ENCODE data around the gene MAPT.
A peak's percentile ranks its signal among the peaks of the same experiment; 100 is the strongest.

Gene MAPT

DNA sequence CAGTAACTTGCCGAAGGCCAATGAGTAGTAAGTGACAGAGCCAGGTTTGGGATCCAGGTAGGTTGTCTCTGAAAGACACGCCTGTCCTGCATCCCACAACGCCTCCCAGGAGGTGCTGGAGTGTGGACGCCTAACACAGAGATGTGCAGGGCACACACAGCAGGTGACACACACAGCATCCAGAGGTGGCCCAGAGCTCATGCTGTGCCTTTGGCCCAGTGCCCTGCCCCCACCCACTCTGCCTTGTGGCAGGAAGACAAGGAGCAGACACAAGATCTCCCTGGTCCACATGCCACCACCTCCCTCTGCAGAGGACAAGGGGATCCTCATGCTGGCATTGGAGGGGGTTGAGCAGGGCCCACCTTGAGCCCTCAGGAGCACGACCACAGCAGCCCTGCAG is 90.0 kb downstream of the MAPT start:
- no peak for DNase-seq (ENCODE audit: extremely low read depth, insufficient read length)
- TF ChIP-seq CTCF (IDR thresholded peaks at IDR 0.05; ENCODE audit: insufficient read depth, low read length, poor library complexity, severe bottlenecking): no peak
- Histone ChIP-seq H3K36me3 (ENCODE audit: control insufficient read depth, insufficient read depth, low read length) (no peaks in the 10 kb centered on the region), H3K27me3 (replicated peaks; ENCODE audit: control insufficient read depth, insufficient read depth, low read length) (peaks cover 1% of the 10 kb centered on the region; the same call in 1 of the 2 replicates), H3K4me3 (replicated peaks; ENCODE audit: low read depth, low read length) (no peak overlapping the region)

GRCh38 chr17:45985447-45985846 is 91.1 kb downstream of the MAPT start:
- H3K4me3 ChIP-seq (replicated peaks; ENCODE audit: low read depth, low read length): no peak overlapping the region
- TF ChIP-seq CTCF (IDR thresholded peaks at IDR 0.05; ENCODE audit: insufficient read depth, low read length, poor library complexity, severe bottlenecking): no peak
- peaks cover 1% of the 10 kb centered on the region; the same call in 1 of the 2 replicates for H3K27me3 ChIP-seq (replicated peaks; ENCODE audit: control insufficient read depth, insufficient read depth, low read length)
- no peaks in the 10 kb centered on the region for H3K36me3 ChIP-seq (ENCODE audit: control insufficient read depth, insufficient read depth, low read length)
- no peak for DNase-seq (ENCODE audit: extremely low read depth, insufficient read length)

DNA sequence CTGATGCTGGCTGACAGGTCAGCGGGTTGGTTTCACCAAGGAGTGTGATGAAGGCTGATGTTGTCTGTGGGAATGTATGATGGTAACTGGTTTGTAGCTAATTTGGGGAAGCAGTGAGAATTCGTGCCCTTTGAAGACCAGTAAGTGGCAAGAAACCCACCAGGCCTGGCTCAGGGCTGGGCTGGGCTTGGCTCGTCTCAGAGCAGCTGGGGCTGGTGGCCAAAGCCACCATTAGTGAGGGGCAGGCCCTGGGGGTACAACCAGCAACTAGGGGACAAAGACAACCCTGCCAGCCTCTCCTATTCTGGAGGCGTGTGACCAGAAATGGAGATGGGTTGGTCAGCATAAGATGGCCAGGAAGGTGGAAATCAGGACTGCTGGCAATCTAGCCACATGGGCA is 91.7 kb downstream of the MAPT start:
- Histone ChIP-seq H3K36me3 (ENCODE audit: control insufficient read depth, insufficient read depth, low read length) (no peaks in the 10 kb centered on the region), H3K4me3 (replicated peaks; ENCODE audit: low read depth, low read length) (no peak overlapping the region), H3K27me3 (replicated peaks; ENCODE audit: control insufficient read depth, insufficient read depth, low read length) (peaks cover 1% of the 10 kb centered on the region; the same call in 1 of the 2 replicates)
- no peak for TF ChIP-seq CTCF (IDR thresholded peaks at IDR 0.05; ENCODE audit: insufficient read depth, low read length, poor library complexity, severe bottlenecking)
- DNase-seq (ENCODE audit: extremely low read depth, insufficient read length): no peak

DNA sequence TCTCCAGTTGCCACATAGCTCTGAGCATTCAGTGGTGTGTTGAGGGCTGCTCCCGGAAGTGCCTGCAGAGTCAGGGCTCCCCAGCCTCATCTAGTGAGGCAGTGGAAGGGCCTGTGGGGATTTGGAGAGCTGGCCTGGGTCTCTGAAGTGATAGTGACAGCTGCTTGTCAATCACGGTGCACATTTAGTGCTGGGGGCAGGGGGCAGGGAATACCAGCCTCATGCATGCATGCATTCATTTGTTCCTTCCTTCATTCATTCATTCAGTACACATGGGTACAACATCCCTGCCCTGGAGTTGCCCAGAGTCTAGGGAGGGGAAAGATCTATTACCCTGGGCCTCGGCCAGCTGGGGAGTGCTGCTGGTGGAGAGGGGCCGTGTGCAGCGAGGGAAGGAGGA is 93.4 kb downstream of the MAPT start:
- Histone ChIP-seq H3K36me3 (ENCODE audit: control insufficient read depth, insufficient read depth, low read length) (no peaks in the 10 kb centered on the region), H3K27me3 (replicated peaks; ENCODE audit: control insufficient read depth, insufficient read depth, low read length) (no peaks in the 10 kb centered on the region; the same call in 1 of the 2 replicates), H3K4me3 (replicated peaks; ENCODE audit: low read depth, low read length) (no peak overlapping the region)
- TF ChIP-seq CTCF (IDR thresholded peaks at IDR 0.05; ENCODE audit: insufficient read depth, low read length, poor library complexity, severe bottlenecking): no peak
- no peak for DNase-seq (ENCODE audit: extremely low read depth, insufficient read length)

DNA sequence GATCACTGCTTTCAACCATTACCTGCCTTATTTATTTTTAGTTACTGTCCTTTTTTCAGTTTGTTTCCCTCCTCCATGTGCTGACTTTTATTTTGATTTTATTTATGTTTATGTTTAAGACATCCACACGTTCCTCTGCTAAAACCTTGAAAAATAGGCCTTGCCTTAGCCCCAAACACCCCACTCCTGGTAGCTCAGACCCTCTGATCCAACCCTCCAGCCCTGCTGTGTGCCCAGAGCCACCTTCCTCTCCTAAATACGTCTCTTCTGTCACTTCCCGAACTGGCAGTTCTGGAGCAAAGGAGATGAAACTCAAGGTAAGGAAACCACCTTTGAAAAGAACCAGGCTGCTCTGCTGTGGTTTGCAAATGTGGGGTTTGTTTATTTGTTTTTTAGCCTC is 95.4 kb downstream of the MAPT start:
- DNase-seq (ENCODE audit: extremely low read depth, insufficient read length): no peak
- H3K36me3 ChIP-seq (ENCODE audit: control insufficient read depth, insufficient read depth, low read length): no peaks in the 10 kb centered on the region
- no peaks in the 10 kb centered on the region; the same call in 1 of the 2 replicates for H3K27me3 ChIP-seq (replicated peaks; ENCODE audit: control insufficient read depth, insufficient read depth, low read length)
- no peak for TF ChIP-seq CTCF (IDR thresholded peaks at IDR 0.05; ENCODE audit: insufficient read depth, low read length, poor library complexity, severe bottlenecking)
- no peak overlapping the region for H3K4me3 ChIP-seq (replicated peaks; ENCODE audit: low read depth, low read length)

DNA sequence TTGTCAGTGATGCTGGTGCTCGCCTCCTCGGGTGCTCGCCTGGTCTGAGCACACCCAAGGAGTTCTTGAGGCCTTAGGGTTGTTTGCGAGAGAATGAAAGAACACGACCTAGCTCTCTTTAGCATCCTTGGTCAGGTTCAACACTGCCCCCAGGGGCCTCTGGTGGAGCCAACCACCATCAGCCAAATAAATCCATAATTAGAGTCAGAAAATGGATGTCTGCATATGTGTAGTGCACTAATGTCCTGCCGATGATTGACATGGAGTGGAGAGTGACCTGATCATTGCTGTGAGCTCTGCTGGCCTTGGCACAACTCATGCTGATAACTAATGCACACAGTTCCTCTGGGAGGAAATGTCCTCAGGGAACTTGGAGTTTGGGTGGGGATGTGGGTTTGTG is 96.5 kb downstream of the MAPT start:
- TF ChIP-seq CTCF (IDR thresholded peaks at IDR 0.05; ENCODE audit: insufficient read depth, low read length, poor library complexity, severe bottlenecking): peak; percentile 18

More for the DNA sequence above, 96.5 kb downstream of the MAPT start:
- Histone ChIP-seq H3K27me3 (replicated peaks; ENCODE audit: control insufficient read depth, insufficient read depth, low read length) (no peaks in the 10 kb centered on the region; the same call in 1 of the 2 replicates), H3K4me3 (replicated peaks; ENCODE audit: low read depth, low read length) (no peak overlapping the region), H3K36me3 (ENCODE audit: control insufficient read depth, insufficient read depth, low read length) (no peaks in the 10 kb centered on the region)
- no peak for DNase-seq (ENCODE audit: extremely low read depth, insufficient read length)

Measured in GM06990 (cell line).